H1 (cell line): Measurements from ENCODE around the gene ATF7IP2. TPM values are rescaled to one million over a fixed set of nuclear protein-coding genes. Genes with fewer than 3 reads are reported as not detected.

Experiments
- CHD7 ChIP-seq: fragments of 300-600 bp; sonication (generic); IDR thresholded peaks from 2 replicates; pipeline ENCODE4 v1.7.1; 2012; ENCODE audit warnings: low read length, moderate library complexity, mild to moderate bottlenecking, inconsistent platforms; ENCODE audit not compliant: insufficient replicate concordance
- JUND ChIP-seq: IDR thresholded peaks from 2 replicates; pipeline ENCODE4 v1.6.1; 2011; ENCODE audit warnings: mild to moderate bottlenecking, improper control_type of control experiment, low read length
- POU5F1 ChIP-seq: IDR thresholded peaks from 2 replicates; pipeline ENCODE4 v1.6.1; 2011; ENCODE audit warnings: low read depth, mild to moderate bottlenecking, low read length, moderate library complexity
- SAP30 ChIP-seq: fragments of 300-600 bp; sonication (generic); IDR thresholded peaks from 2 replicates; pipeline ENCODE4 v1.7.1; 2012; ENCODE audit warnings: low read length, moderate library complexity, mild to moderate bottlenecking, inconsistent platforms; ENCODE audit not compliant: insufficient read depth, insufficient replicate concordance
- YY1 ChIP-seq: IDR thresholded peaks from 2 replicates; pipeline ENCODE4 v1.6.1; 2011; ENCODE audit warnings: low read depth, mild to moderate bottlenecking, low read length
- polyA plus RNA-seq, 7 experiments: library from polyadenylated mRNA; depleted of rRNA in 3 of 7; stranded (reverse) in 5 of 7; unstranded in 2 of 7; fragments of >200 nt in 5 of 7; fragments of 200-250 nt in 2 of 7; gene quantifications; 1 replicate in 5 of 7; 2 replicates in 1 of 7; 4 replicates in 1 of 7; pipeline versions ENCODE4 v1.2.1 to v1.2.3, GENCODE V29; 2011 to 2013; ENCODE audit warnings: missing spikeins in 2 of 7, mixed read lengths in 2 of 7
- total RNA-seq: library from RNA; stranded (reverse); fragmentation: NEBNext Ultra II Directional; extraction: Animal tissue kit (Norgen Biotek cat#: 25700); gene quantifications from 2 replicates; pipeline ENCODE4 v1.2.1, GENCODE V29; 2021

ATF7IP2 gene
- total and polyA plus RNA-seq, 2 of the 8 experiments (the other 6 are each of a cell fraction or from before 2014, with no cell fraction given), result 28.7 to 32.8 TPM

DNA sequence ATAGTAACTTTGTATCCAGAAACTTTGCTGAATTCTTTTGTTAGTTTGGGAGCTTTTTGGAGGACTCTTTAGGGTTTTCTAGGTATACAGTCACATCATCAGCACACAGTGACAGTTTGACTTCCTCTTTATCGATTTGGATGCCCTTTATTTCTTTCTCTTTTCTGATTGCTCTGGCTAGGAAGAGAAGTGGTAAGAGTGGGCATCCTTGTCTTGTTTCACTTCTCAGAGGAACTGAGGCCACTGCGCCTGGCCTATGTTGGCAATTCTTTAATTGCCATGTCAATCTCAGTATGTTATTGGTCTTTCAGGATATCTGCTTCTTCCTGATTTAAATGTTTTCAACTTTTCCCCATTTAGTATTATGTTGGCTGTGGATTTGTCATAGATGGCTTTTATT lies 24.6 kb downstream of the ATF7IP2 start (continued):
- TF ChIP-seq CHD7 (no peak), POU5F1 (no peak), YY1 (no peak), SAP30 (no peak), JUND (no peak)
